GM21786 (cell line): Measurements from ENCODE around the gene INHBC.
A peak's percentile ranks its signal among the peaks of the same experiment; 100 is the strongest.
"Not testable (repeated sequence)": the region's sequence is repeated elsewhere in the genome, so short reads cannot be mapped to it uniquely, and the experiment has no call there.

Experiments
- ATAC-seq: cut with Tn5 transposase; IDR thresholded peaks from one replicate; pipeline ENCODE4 v1.9.1; 2021; ENCODE audit not compliant: unreplicated experiment

Gene INHBC

GRCh38 chr12:57428965-57429364 is 5.6 kb upstream of the INHBC start:
- no peak for ATAC-seq

GRCh38 chr12:57429473-57430111 is 5.0 kb upstream of the INHBC start:
- ATAC-seq, result no peak

DNA sequence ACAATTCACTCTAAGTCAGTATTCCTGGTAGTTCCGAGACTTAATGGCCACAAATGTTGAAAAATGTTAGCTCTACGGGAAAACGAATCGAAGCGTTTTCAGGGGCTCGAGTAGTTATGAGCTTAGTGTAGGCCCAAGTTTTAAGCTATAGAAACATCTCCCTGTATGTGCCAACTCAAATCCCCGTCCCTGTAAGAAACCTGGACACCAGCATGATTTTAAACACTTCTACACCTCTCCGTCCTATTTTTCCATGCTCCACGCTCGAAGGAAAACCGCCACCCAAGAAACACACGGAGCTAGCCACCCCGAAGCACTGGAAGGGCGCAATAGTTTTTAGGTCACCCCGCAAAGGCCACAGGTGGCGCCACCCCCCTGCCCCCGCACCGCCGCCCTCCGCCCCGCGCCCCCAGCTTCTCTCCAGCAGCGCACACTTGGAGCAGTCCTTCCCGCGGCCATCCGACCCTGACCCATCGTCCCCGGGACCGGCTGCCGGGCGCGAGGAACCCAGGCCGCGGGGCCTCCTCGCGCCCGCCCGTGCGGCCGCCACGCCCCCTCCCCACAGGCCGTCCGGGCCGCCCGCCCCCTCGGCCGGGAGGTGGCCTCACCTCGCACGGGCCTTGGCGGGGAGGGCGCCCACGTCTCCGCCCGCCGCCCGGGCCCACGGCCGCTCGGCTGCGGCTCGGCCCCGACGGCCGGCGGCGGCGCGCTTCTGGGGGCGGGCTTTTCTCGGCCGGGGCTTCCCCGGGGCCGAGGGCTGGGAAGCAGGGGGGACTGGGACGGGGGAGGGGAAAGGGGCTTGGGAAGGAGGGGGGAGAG is 4.3 kb upstream of the INHBC start:
- ATAC-seq, result peak; percentile 43

DNA sequence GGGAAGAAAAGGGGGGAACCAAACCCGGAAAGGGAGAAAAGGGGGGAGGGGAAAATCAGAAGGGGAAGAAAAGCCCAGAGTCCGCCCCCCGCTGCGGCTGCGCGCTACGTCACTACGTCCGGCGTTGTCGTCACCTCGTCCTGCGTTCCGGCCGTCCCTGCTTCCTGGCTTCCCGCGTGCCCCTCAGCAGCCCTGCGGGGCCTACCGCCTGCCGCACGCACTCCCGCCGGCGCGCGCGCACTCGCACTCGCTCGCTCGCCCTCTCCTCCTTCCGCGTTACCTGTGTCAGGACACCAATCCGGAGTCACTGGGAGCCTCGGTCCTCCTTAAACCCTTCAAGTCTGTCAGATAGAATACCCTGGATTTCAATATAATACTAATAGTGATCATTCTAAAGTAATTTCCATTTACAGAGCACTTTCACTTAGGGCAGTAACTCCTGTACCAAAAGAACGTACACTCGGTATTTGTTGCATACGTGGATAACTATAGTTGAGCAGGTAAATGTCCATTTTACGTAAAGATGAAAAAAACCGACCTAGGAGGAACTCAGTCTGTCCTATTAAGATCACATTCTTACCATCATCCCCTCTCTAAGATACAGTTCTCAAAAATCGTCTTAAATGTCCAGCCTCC is 3.5 kb upstream of the INHBC start, which contains the start of gene R3HDM2:
Gene R3HDM2, minus strand, starts transcription at position 113 of the 636 bp plus-strand sequence. CDS start 120,615 bp downstream, outside the sequence.
- ATAC-seq, result peak; percentile 95

GRCh38 chr12:57431654-57432188 is 2.9 kb upstream of the INHBC start:
- no peak for ATAC-seq

GRCh38 chr12:57433370-57433769 is 1.2 kb upstream of the INHBC start:
- no peak for ATAC-seq

GRCh38 chr12:57435293-57435692 is 709 bp downstream of the INHBC start:
- ATAC-seq, result no peak

GRCh38 chr12:57438400-57438799 is 3.8 kb downstream of the INHBC start:
- ATAC-seq, result no peak

GRCh38 chr12:57439762-57440266 is 5.2 kb downstream of the INHBC start:
- no peak for ATAC-seq

- ATAC-seq, result not testable (repeated sequence)
These were observed 6.8 kb downstream of the INHBC start for GRCh38 chr12:57441393-57441792.

- no peak for ATAC-seq
These were observed 7.4 kb downstream of the INHBC start for GRCh38 chr12:57441846-57442427.

DNA sequence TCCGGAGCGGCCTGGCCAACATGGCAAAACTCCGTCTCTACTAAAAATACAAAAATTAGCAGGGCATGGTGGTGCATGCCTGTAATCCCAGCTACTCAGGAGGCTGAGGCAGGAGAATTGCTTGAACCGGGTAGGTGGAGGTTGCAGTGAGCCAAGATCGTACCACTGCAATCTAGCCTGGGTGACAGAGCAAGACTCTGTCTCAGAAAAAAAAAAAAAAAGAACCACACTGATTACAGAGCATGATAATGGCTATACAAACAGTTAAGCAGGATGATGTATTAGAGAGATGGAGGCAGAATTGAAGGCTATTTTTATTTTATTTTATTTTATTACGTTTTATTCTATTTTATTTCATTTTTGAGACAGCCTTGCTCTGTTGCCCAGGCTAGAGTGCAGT is 9.8 kb downstream of the INHBC start:
- ATAC-seq, result not testable (repeated sequence)

DNA sequence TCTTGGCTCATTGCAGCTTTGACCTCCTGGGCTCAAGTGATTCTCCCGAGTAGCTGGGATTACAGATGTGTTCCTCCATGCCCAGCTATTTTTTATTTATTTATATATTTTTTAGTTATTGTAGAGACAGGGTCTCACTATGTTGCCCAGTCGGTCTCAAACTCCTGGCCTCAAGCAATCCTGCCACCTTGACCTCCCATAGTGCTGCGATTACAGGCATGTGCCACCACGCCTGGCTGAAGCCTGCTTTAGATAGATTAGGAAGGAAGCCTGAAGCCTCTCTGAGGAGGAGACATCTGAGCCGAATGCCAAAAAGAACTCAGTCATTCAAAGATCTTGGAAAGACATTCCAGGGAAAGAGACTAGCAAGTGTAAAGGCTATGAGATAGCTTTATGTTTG is 10.2 kb downstream of the INHBC start:
- no peak for ATAC-seq

GRCh38 chr12:57446292-57446960 is 11.8 kb downstream of the INHBC start:
- ATAC-seq, result no peak

- ATAC-seq, result no peak
These were observed 14.1 kb downstream of the INHBC start for GRCh38 chr12:57448669-57449068.

DNA sequence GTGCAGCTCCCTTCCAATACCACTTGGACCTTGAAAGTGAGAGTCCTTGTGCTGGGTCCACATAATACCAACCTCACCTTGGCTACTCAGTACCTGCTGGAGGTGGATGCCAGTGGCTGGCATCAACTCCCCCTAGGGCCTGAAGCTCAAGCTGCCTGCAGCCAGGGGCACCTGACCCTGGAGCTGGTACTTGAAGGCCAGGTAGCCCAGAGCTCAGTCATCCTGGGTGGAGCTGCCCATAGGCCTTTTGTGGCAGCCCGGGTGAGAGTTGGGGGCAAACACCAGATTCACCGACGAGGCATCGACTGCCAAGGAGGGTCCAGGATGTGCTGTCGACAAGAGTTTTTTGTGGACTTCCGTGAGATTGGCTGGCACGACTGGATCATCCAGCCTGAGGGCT is 14.8 kb downstream of the INHBC start:
- ATAC-seq, result no peak

GRCh38 chr12:57450057-57450456 is 15.5 kb downstream of the INHBC start:
- no peak for ATAC-seq

DNA sequence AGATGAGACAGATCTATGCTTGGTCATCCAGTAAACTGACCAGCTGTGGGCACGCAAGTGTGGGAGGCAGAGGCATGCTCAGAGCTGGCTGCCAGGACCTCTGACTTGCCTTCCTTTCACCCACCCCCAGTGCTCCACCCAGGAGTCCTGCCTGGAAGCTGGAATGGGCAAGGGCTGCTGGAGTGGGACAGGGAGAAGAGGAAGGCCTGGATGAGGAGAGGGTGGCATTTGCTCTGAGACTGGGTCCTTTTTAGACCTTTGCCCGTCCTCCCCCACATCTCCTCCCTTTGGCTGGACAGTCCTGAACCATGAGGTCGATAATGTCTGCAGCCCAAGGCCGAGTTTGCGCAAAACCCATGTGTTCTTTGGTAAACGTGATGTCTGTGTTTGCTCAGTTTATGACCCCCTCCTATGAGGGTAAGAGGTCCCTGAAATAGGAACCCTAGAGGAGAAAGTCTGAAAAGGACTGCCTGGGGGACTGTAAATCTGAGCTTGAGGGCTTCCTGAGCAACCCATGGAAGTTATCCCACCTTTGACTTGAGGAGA is 16.7 kb downstream of the INHBC start:
- ATAC-seq, result no peak

DNA sequence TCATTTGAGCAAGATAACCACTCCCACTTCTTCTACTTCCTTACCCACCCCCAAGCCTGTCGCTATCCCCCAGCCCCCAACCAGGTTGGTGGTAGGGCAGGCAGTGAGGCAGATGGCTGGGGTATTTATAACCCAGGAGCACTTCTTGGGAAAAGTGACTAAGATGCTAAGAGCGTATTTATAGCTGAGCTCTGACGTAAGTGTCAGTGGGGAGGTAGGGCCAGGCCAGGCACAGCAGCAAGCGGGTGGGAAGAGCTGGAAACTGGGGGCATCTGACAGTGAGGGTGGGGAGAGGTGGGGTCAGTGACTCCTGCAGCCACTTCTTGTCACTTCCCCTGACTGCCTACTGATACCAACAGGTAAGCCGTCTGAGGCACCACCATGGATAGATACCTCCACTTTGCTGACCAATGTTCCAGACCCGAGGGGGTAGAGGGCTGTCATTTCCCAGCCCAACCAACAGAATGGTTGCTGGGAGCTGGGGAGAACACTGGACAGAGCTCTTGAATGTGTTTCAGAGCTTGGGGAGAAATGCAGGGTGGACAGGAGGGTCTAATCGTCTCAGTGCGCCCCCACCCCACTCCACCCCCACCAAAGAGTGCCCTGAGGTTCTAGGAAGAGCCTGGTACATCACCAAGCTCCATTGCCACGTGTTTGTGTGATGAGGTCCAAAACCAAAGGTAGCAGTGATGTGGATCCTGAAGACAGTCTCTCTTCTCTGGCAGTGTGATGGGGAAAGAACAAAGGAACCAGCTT is 17.8 kb downstream of the INHBC start:
- ATAC-seq, result peak; percentile 2
